Ecto neural progenitor cell (in vitro differentiated cells): ENCODE measurements around the gene SIT1.

Source experiments
- DNase-seq: peaks from one replicate; pipeline ENCODE4 v3.0.0-alpha.2; 2018; ENCODE audit warnings: low spot score

The SIT1 gene, protein sequence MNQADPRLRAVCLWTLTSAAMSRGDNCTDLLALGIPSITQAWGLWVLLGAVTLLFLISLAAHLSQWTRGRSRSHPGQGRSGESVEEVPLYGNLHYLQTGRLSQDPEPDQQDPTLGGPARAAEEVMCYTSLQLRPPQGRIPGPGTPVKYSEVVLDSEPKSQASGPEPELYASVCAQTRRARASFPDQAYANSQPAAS

DNA sequence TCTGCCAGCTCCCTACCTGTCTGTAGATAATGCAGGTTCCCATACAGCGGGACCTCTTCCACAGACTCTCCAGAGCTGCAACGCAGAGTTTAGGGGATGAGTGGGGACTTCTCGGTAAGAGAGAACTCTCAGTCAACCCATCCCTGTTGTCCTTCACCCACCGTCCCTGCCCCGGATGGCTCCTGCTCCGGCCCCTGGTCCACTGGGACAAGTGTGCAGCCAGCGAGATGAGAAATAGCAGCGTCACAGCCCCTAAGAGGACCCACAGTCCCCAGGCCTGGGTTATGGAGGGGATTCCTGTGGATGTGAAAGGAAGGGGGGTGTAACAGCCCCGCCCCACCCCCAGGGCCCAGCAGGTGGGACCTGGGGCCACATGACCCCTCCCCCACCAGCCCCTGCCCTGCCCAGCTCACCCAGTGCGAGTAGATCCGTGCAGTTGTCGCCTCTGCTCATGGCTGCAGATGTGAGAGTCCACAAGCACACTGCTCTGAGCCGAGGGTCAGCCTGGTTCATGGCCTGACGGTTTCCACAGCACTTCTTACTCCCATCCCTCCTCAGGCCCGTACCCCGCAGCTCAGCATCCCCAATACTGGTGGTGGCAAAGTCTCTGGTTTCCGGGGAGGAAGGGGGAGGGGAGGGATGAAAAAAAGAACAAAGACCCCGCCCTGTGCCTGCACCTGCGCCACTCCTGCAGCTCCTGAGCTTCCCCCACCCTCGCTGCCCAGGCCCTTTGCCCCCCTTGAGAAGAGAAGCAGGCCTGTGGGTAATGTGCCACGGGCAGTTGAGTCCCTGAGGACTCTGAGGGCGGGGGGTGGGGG is at the start of gene SIT1:
TSS of gene SIT1 (minus strand) at position 591 of the 818 bp plus-strand sequence. CDS start at position 513, 78 bp downstream.
- DNase-seq = no peak

DNA sequence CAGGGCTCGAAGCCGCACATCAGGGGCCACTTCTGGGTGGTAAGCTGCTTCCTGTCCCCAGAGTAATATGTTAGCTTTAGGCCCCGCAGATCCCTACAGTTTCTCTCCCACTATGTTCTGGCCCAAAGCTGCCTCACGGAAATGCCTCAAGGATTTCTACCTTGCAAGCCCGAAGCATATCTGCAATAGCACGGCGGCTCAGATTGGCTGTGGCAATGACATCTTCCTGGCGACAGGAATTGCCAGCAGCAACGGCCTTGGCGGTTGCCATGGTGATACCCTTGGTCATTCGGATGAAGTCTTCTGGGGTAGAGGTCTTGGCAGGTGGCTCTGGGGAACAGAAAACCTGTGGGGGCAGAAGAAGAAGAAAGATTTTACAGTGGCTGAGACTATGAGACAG is 49.3 kb upstream of the SIT1 start:
- DNase-seq = no peak

DNA sequence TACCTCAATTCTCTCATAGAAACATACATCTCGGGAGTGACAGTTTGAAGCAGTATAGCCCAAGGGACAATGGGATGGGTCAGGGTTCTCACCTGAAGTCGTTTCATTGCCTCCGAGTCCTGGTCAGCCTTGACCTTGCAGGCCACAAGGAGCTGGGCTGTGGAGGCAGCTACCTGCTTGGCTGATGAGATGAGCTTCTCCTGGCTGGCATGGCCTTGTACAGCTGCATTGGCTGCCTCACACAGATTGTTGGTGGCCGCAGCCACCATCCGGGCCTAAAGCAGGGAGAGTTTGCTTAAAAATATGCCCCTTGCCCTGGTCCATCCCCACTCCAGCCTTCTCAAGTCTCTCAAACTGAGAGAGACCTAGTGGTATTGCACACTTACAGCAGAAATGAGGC is 47.5 kb upstream of the SIT1 start:
- DNase-seq = no peak

DNA sequence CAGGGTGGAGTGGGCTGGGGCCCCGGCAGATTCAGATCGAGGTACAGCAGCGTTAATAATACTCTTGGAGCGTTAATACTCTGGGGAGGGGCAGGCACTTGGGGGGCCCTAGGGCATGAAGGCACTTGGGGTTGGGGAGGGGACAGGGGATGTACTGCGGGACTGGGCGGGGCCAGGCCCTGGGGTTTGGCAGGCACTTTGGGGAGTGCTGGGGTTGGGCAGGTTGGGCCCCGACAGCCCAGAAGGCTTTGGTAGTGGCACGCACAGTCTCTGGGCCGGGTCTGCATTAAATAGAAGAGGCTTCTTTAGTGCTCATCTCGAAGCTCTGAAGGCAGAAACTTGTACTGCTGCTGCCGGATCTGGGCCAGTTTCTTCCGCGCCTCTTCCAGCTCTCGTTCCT is 46.8 kb upstream of the SIT1 start:
- DNase-seq = no peak

DNA sequence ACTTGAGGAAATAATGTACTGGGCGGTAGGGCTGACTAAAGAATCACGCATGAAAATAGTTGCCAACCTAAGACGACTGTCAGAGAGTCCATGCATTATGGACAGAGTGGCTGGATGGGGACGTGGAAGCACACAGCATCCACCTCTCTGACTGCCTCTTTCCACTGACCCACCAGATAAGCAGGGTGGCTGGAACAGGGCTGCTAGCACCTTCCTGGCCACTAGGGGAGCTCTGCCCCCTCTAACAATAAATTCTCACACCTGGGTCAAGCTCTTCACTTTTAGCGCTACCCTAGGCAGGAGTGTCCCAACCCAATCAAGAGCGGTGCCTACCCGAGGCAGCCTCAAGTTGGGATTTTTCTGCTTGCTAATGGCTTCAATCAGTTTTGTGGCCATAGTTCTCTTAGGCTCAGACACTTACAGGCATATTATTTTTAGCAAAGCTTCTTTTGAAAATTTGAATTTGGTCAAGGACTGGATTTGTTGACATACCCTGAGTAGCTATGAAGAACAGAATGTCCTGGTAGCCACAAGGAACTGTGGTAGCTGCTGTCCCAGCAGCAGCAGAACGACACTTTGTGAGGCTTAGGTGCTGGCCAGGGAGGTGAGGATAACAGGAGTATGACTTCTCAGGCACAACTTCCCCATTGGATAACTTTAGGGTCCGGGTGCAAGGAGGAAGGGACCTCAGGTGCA is 45.9 kb upstream of the SIT1 start:
- peak; percentile 58 for DNase-seq

DNA sequence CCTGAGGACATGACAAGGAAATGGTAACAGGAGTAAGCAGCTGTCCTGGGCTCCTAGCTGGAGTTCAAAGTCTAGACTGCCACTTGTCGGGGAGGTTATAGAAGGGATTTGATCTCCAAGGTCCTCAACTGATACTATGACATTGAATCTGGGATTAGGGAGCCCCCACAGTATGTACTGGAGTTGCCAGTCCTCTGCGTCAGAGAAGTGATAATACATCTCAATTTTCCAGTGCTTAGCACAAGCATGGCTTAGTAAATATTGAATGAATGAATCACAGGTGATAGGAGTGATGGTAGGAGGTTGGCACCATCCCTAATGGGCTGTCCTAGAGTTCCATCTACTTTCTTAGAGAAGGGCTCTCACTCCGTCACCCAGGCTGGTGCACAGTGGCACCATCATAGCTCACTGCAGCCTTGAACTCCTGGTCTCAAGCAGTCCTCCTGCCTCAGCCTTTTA is 45.2 kb upstream of the SIT1 start:
- no peak for DNase-seq

DNA sequence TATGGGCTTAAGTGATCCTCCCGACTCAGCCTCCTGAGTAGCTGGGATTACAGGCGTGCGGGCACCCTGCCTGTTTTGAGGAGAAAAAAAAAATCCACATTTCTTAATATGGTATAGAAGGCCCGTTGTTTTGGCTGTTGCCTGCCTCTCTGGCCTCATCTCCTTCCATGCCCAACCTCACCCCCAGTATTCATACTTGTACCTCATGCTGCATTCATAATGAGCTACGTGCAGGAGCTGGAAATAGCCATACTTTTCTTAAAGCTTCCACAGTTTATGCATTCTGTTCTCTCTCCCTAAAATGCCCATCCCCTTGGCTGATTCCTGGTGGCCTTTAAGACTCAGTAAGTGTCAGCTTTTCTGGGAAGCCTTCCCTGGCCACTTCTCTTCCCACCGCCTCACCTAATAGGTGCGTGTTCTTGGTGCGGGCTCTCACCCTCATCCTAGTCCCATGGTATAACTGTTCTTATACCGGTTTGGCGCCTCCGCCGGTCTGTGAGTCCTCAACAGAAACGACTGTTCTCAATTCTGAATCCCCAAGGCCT is 41.1 kb upstream of the SIT1 start:
- no peak for DNase-seq

DNA sequence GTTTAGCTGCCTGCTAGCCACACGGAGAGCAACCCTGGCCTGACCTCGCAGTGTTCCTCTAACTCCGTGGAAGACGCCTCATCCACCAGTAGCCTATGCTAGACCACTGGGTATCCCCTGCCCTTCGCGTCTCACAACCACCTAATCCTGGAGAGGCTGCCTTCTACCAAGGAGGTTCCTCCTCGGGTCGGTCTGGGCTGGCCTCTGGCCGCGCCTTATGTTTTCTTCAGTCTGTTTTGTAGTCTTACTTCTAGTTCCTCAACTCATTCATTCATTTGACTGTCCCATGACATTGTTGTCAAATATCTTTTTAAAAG is 40.6 kb upstream of the SIT1 start:
- DNase-seq = no peak

DNA sequence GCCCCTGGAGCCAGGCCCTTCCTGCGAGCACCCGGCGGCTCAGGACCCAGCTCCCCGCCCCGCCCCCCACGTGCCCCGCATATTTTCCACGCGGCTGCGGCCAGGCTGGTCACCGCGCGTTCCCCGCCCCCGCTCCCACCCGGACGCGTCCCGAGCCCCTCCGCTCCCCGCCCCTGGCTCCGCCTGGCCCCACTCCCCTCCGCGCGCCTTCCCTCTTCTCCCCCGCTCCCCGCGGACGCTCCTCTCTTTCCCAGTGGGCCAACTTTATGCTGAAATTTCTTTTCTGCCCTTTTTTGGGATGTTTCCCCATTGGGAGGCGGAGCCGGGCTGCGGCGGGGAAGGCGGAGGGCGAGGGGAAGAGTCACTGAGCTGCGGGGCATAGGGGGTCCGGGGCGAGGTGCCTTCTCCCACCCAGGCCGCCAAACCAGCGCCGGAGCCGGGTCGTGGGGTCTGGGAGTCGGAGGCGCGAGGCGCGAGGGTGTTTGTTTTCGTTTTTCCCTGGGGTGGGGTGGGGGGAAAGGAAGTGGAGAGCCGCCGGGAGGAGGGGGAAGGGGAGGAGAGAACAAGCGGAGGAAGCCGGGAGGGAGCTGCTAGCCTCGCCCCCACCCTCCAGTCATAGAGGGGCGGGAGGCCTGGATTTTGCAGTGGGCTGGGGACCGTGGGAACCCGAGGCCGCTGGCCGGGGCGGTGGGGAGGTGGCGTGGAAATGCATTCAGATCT is 40.0 kb upstream of the SIT1 start:
- DNase-seq = peak; percentile 79

DNA sequence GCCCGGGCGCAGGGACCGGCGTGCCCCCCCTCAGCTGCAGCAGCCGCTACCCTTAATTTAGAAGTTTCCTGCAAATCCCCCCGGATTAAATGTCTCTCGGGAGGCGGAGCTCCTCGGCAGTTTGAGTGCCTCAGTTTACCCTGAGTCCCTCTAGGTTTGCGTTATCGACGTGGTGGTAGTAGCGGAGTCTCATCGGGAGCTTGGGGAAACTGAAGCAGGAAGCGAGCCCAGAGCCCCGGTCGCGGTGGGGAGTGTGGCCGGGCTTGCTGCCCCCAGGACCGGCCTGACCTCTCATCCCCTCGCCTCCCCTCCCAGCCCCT is 39.5 kb upstream of the SIT1 start:
- DNase-seq = no peak

DNA sequence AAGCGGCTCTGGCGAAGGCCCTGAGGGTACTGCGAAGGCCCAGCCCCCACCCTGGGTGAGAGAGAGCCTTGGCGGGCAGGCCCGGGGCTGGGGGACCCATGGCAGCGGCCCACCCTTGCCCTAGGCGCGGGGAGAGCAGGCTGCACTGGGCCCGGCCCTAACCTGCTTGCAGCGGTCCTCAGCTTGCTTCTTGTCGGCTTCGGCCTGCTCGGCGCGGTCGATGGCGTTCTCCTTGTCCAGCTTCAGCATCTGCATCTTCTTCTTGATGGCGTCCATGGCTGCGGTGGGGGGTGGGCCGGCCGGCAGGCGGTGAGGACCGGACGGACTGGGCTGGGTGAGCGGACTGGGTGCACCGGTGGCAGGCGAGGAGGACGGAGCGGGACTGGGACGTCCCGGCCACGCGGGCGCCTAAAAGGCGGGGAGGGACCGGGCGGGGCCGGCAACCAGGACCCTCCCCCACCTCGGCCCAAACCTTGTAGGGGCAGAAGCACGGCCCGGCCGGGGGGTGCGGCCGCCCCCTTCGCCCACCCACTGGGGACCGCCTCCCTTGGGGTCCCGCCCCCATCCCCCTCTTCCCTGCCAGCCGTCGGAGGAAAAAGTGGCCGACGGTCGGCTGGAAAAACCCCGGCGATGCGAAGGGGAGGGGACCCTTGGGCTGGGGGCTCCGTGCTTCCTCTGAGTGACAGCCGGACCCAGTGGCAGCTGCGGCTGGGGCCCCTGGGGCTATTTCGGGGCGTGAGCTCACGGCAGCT is 39.0 kb upstream of the SIT1 start, which contains the start of gene TPM2:
TSS of gene TPM2 (minus strand) at position 384 of the 752 bp plus-strand sequence. CDS start at position 276, 108 bp downstream.
- DNase-seq = peak; percentile 83

DNA sequence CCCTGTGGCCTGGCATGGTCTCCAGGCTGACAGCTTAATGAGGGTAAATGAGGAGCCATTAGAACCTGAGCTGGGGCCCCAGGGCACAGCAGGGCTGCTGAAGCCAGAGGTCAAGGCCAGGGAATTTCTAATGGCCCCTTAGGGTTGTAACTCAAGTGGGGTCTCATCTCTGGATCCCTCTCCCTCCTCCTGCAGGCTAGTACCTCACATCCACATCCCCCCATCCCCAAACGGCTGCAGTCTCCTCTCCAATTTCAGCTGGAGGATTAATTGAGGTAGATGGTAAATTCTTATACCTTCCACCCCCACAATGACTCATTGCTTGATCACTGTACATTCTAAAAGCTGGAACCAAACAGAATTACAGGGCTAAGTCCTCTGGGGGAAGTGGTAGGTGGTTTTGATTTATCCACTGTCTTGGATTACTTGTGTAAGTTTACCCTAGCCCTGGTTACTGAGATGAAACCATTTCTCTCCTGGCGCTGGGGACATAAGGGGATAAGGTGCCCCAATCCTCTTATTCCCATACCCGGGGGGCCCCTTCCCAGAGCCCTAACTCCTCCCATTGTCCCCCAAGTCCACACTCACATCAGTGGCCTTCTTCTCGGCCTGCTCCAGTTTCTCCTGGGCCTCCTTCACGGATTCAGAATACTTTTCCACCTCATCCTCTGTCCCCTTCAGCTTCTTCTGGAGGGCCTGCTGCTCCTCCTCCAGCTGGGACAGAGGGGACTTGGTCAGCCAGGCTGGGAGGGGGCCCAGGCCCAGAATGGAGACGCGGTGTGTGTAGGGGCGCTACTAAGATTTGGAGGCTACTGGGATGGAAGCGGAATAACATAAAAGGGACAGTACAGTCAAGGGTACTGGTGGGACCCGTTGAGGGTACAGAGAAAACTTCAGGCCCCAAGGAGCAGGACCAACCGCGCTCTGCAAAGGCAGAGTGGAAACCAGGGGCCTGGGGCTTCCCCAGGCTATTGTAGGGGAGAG is 38.1 kb upstream of the SIT1 start:
- DNase-seq = no peak

DNA sequence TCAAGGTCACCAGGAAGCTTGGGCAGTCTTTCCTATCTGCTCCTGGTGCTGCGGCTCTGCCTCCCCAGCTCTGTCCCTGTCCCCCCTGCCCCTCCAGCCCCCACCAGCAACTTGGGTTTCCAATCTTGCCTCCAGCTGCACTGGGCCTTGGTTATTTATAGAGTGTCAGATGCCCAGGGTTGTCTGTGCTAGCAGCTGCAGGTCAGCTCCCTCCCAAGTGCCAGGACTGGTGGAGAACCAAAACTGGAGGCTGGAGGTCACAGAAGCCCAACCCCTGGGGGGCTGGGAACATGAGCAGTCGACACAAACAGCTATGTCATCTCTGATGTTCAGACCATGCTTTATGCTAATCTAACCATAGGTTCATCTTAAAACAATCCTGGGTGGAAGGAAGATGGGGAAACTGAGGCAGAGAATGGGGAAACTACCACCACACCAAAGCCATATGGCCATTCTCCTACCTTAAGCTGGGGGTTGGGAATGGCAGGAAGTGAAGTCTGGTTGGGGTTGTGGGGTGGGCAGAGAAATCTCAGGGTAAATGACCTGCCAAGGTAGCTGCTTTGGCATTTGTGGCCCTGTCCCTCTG is 37.3 kb upstream of the SIT1 start:
- DNase-seq = no peak

DNA sequence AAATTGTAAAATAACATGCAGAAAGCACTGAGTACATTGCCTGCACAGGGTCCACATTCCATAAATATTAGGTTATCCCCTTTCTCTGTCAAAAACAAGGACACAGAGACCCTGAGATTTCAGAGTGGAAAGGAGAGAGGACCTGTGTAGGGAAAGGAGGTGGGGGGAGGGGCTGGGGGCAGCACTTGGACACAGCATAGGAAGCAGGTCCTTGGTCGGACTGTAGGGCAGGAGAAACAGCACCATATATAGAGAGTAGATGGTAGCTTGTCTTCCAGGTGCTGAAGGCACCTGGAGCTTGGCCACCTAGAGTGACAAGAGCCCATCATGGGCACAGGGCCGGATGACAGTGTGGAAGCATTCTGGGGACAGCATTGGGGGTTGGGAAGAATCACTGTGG is 36.6 kb upstream of the SIT1 start:
- no peak for DNase-seq

DNA sequence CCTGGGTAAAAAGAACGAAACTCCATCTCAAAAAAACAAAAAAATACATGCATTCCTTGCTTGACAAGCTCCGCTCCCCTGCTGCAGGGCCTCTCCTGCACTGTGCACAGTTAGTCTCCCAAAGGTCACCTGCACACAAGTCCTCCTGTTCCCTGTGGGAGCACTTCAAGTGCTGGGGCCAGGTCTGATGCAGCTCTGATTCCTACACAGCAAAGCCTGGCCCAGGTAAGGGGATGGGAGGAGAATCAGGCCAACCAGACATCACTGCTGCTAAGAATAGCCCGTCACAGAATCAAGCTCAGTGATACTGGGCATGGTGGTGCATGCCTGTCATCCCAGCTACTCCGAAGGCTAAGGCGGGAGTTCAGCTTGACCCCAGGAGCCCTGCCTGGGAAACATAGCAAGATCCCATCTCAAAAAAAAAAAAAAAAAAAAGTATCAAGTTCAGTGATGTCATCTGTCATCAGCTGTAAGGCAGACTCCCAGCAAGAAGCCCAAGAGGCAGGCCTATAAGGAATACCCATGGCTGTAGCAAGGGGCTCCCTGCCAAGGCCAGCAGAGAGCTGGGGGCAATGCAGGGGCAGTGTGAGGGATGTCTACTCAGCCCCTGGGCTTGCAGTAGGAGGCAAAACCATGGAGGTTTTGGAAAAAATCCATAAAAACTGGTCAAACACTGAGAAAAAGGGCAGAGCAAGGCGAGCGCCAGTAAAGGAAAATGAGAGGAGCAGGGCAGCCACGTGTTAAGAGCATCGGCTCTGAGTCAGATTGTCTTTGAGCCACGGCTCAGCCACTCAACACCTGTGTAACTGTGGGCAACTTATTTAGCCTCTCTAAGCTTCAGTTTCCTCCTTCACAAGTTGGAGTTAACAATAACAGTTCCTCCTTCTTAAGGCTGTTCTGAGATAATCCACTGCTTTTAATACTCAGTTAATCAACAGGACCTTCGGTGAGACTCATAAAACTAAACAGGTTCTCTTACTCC is 35.8 kb upstream of the SIT1 start:
- DNase-seq = no peak

DNA sequence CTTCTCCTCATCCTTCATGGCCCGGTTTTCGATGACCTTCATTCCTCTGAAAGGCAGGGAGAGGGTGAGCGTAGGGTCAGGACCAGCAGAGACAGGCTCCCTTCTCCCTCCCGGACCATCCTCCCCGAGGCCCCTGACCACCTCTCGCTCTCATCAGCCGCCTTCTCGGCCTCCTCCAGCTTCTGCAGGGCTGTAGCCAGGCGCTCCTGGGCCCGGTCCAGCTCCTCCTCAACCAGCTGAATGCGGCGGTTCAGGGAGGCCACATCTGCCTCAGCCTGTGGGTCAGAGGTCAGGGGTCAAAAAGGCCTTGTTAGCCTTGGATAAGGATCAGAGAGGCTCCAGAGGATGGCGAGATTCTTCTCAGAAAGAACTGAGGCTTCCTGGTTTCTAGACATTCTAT is 34.8 kb upstream of the SIT1 start:
- DNase-seq = no peak

DNA sequence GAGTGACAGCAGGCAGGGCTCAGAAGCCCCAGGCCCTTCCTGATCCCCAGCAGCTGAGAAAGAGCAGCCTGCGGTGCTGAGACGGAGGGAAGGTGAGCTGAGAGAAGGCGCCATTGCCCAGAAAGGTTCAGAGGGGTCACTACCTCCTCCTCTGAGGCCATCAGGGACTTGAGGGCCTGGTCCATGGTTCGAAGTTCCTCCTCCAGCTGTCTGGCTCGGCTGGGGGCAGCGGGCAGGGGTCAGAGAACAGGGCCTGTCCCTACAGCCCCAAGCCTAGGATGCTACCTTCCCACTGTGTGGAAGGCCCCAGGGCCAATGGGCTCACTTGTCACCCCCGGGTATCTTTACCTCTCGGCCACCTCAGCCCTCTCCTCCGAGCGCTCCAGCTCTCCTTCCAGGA is 34.2 kb upstream of the SIT1 start:
- DNase-seq = no peak

DNA sequence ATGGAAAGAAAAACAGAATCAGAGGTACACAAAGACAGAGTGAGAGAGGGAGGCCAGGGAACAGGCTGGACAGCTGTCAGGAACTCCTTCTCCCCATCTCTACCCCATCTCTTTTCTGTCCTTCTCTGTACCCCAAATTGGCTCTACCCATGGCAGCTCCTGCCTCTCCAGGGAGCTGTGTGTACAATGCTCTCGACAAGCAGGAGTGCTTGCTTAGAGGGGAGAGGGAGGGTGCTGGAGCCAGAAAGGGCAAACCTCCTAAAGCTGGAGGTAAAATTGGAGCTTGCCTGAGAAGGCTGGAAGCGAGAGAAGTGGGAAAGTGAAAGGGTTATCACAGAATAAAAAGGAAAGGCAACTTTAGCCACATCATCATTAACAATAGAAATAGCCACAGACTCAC is 32.6 kb upstream of the SIT1 start:
- DNase-seq = no peak
